Stimulated activated CD8-positive, alpha-beta memory T cell treated with anti-CD3 and anti-CD28 coated beads, Interleukin-7, amount 100 ng/mL, for 24 hours (primary cell): ENCODE data around the gene CDYL2.

ENCODE experiments used
- DNase-seq: peaks from one replicate; pipeline ENCODE4 v3.0.0-alpha.2; 2020; ENCODE audit warnings: low read depth

The CDYL2 gene

DNA sequence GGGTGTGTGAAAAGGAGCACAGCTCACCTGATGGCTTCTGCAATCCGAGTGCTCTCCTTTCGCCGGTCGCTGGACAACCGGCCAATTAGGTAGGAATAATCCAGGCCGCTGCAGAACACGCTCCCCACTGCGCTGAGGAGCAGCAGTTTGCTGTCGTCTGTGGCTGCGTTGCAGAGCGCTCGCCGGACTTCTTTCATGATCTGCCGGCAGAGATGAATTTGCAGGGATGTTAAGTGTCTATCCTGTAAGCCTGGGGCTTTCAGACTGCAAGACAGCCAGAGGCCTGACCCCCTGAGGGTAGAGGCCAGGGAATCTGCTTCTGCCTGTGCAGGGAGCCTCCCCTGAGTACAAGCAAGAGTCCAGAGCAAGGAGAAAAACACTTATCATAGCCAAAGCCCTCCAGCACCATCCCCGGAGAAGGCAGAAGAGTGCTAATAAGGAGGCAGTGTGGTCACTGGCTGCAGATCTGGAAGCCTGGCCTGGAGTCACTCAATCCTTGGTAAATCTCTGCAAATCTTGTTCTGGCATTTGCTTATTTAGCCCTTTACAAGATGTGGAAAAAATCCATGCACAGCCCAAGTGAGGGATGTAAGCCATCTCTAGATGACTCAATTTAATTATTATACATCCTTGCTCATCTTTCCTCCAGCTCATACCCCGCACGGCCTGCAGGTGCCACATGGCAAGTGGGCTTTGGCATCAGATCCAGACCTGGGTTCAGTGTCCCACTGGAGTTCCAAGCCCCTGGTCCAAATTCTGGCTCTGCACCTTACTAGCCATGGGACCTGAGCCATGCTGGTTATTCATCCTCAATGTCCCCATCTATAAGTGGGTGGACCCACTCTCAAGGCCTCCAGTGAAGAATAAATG is 183.4 kb downstream of the CDYL2 start:
- no peak for DNase-seq

DNA sequence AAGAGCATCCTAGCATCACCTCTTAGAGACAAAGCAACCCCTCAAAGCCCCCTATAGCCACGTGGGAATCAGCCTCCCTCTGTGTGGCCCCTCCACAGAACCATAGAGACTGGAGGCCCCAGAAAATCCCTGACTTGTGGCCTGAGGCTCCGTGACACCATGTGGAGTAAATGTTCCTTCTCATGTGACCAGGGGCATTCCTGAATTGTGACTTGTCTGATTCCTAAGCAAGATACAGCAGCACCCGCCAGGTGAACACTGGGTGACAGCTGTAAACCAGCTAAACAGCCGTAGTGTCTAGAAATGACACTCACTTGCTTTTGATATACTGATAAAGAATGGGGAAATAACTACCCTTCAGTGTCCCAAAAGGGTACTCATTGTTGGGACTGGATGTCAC is 184.6 kb downstream of the CDYL2 start:
- no peak for DNase-seq

DNA sequence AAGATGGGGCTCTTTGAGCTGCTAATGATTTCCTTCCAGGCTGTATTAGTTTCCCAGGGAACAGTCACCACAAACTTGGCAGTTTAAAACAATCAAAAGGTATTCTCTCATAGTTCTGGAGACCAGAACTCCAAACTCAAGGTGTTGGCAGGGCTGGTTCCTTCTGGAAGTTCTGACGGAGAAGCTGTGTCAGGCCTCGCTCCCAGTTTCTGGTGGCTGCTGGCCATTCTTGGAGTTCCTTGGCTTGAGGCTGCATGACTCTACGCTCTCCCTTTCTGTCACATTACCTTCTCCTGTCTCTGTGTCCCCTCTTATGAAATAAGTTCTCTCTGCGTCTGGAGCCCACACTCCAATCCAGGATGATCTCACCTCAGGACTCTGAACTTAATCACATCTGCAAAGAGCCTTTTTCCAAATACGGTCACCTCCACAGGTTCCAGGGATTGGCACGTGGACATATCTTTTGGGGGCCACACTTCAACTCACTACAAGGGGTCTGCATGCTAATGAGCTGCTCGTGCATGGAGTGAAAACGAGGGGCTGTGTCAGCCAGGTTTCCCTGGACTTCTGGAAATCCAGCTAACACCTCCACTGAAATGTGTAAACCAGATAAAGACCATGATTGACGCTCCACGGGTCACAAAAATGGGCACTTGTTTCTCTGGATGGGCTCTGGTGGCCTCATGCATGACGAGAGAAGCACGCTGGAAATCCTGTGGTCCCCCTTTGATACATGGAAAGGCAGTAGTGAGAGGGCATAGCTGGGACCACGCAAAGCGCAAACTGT is 185.3 kb downstream of the CDYL2 start:
- DNase-seq: no peak

DNA sequence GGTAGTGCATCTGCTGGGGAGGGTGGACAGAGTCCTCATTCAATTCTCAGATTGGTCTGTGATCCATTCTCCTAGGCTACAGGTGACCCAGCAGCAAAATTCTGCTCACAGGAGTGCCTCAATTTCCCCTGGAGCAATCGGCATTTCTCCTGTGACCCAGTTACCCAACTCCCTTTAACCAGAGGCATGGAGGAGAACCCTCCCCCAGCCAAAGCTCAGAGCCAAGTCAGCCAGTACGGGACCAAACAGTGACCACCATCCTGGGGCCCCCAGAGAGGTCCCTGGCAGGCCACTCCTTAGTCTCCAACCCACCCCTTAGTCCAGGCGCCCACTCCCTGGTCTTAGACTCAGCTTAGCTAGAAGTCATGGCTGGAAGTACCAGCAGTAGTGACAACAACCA is 188.0 kb downstream of the CDYL2 start:
- DNase-seq: no peak

DNA sequence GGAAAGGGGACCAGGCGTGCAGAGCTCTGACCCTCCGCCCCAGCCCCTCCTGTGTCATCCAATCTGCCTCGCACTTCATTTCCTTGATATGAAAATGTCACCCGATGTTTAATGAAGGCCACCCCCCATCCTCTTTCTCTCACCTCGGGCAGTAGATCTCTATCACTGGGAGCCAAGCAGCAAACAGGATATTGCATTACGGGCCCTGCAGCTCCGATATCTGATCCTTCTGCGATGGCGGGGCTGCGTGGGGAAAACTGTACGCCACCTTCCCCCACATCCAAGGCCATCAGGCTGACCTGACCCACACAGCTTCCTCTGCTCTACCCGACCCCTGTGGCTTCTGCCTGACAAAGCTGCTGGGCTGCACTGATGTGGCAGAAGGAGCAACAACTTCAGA is 188.7 kb downstream of the CDYL2 start:
- no peak for DNase-seq

DNA sequence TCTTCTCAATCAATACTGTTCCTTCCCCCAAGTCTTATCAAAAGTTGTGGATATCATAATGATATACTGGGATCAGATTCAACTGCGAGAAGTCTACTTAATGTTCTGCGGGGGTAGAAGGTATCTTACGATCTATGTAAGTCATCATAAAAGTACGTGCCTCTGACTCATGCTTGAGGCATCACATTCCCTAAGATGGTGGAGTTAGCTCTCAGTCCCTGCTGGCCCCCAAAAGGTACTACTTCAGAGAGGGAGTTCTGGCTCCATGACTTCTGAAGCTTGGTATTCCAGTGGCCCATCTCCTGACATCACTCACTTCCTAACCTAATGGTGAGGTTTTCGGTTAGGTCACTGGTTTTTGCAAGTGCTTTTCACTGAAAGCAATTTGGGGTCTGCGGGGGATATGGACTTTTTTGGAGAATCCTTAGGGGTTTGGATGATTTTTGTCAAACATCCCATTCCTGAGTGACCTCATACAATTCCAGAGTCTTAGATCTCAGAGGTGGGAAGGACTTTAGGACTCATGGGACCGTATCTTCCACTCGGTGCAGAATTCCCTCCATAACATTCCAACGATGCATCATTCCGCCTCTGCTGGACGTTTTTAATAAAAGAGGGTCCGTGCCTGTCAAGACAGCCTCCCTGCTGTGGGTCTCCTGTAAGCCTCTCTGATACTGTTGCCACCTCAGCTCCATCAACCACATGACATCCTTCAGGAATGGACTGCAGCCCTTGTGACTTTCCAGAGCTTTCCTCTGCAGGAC is 189.3 kb downstream of the CDYL2 start:
- DNase-seq: no peak

DNA sequence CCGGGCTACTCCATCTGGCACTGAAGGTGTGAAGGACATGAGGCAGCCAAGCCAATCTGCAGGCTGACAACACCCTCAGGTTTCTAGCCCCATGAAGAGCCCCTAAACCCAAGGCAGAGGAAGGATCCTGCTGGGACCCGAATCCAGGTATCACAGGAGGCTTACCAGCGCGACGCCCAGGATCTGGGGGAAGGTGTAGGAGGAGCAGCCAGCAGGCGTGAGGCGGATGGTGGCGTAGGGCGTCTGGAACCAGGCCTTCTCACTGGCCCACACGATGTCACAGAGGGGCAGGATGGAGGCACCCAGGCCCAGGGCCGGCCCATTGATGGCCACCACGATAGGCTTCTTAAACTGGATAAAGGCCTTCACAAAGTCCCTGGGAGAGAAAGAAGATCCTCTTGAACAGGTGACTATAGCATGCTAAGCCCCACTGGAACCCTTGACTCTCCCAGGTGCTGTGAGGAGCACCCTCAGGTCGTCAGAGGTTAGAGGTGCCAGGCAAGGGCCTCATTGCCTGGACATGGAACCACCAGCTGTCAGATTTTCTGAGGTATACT is 191.9 kb downstream of the CDYL2 start:
- DNase-seq: no peak

DNA sequence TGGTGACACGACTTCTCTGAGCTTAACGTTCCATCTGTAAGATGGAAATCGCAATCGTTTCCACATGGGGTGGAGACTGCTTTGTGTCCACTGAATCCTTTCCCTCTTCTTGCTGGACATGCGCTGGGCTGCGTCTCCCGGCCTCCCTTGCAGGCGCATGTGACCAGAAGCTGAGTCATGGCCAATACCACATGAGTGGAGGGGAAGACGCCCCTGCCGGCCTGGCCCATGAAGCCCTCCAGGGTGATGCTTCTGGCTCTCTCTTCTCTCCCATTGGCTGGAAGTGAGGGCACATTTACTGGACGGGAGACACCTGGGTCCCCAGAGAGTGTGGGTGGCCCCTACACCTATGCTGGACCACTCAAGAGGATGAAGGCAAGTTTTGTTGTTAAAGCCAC is 192.5 kb downstream of the CDYL2 start:
- DNase-seq: no peak

DNA sequence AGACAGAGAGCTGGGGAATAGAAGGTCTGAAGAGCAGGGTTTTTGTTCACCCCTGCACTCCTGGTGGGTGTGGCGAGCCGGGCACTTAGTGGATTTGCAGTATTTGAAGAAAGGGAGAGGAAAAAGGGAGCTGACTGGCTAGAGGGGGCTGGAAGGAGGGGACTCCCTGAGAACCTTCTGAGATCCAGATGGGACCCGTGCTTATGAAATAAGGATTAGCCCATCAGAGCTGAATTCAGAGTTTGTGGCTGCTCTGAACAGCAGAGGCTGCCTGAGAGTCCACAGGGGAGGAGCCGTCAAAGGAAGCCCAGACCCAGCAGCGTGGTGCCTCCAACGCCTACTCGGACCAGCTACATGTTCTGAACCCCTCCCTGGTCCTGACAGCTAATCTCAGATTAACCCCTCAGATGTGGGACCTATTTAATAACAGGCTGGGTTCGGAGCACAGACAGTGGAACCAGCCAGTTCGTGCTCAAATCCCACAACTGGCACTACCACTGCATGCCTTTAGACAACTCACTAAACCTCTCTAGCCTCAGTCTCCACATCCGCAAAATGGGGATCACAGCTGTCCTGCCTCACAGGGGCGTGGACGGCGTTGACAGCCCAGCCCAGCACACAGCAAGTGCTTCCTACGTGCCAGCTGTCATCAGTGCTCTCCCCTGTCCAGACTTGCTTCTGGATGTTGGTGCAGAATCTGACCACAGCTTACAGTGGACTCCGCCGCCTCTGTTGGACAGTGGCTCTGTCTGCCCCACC is 193.0 kb downstream of the CDYL2 start:
- no peak for DNase-seq

DNA sequence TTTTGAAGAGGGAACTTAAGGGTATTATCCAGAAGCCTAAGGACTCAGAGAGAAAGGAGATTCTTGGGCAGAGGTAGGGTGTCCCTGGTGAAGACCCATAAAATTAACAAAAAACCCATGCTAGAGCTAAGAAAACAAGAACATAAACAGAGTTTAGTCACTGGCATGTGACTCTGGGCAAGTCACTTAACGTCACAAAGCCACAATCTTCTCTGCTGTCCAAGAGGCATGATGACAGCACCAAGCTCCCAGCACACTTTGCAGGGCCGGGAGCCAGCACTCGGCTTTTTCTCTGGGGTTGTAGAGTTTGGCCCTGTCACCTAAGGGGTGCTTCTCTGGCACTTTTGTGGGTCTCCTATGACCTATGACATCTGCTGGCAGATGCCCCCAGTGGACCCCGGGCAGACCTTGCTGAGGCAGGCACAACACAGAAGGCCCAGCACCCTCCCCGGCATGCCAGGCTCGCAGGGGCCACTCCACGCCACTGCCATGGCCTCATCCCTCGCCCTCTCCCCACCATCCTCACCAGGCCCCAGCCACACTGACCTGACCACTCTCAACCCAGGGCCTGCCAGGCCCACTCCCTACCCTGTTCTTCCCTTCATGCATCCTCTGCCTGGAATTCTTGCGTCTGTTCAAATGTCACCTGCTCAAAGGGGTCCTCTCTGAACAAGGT is 193.8 kb downstream of the CDYL2 start:
- DNase-seq: no peak

DNA sequence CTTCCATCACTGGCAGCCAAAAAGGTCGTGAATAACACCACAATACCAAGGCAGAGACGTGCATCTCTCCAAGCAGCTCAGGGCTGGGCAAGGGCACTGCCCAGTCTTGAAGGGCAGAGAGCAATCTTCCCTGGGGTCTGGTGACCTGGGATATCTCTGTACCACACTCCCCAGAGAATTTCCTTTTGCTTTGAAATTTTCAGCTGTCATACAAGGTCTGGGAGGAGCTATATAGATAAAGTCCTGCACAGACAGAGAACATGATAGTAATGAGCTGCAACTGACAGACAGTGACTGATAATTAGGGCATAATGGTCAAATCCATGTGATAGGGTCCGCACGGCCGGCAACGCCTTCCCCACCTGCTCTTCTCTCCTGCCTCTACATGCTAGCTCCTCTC is 195.5 kb downstream of the CDYL2 start:
- DNase-seq: no peak

DNA sequence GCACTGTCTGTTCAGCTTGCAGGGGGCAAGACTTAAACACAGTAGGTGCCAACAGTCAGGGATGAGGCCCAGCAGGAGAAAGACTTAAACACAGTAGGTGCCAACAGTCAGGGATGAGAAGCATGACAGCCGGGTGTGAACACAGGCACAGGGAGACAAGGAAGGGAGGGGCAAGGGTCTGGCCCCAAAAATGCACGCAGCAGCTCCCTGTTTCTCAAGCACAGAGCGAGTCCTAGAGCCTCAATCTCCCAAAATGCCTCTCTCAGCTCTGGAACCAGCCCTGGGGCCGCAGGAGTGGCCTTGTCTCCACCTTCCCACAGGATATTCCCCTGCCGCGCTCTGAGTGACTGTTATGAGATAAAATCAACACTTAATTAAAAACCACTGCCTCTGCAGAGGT is 197.2 kb downstream of the CDYL2 start:
- no peak for DNase-seq

DNA sequence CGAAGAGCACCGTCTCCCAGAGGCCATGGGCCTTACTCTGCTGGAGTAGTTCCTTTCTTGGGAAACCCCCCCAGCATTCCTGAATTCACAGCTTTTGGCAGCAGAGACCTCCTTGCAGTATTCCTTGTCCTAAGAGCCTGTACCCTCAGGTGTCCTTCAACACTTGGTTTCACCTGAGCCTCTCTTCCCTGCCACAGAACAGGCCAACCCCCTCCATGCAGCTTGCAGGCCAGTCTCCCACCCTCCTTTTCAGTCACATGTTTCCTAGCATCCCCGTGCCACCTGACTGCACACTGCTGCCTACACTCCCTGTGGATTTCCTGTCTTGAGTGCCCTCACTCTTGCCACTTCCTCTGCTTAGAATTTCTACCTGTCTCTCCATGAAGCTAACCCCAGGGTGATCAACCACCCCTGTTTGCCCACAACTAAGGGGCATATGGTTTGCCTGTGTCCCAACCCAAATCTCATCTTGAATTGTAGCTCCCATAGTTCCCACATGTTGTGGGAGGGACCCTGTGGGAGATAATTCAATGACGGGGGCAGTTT is 198.1 kb downstream of the CDYL2 start:
- no peak for DNase-seq

DNA sequence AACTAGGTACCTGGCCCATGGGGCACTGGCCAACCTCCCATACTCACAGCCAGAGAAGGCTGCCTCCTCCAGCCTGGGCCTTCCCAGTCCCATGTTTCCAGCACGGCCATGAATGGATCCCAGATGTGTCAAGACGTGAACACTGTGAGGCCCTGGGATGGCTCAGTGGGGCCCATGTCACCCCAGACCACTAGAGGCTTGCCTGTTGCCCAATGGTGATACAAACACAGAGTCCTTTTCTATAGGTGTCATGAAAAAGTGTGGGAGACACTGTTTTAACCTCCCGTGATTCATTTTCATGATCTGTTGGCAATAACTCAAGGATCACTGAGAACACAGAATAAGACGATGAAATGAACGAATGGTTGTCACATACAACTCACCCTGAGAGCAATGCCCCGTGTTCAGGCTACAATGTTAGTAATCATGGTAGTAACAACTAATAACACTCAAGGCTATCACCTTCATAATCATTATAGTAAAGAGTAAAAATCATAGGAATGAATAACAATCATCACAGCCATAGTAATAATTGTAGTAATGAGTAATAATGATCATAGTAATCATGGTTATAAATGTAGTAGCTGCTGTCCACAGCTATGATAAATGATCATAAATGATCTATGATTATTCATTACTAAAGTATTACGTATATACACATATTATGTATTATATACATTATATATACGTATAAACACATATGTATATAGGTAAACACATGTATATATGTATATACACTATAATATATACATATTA is 199.6 kb downstream of the CDYL2 start:
- DNase-seq: no peak

DNA sequence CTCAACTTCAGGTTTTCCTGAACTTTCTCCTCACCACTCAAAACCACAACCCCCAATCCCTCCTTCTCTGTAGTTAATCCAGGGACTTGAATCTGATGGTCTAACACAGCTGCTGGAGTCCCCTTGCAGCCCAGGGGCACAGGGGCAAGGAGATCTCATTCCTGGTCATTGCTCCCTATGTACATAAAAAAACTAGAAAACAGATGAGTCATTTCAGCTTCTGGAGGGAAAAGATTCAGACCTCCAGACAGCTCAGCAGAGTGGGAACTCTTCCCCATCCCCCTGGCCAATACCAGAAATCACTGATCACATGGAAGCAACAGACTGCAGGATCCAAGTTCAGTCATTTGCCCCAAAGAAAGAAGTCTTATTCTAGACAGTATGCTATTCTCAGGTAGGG is 201.5 kb downstream of the CDYL2 start:
- no peak for DNase-seq

DNA sequence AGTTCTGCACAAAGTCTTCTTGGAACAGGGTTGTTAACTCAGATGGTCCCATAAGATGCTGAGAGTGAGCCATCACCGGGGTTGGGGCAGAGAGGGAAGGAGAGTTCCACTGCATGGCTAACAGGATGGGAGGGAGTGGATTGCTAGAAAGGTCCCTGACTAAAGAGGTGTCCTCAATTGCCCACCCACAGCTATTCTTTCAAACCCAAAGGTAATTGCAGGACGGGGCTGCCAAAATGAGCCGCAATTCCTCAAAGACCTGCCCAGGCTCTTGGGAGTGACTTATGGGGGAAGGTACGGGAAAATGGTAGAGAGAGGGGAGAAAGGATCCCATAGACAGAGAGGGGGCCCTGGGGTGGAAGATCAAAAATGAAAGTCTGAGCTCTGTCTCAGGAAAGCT is 203.2 kb downstream of the CDYL2 start:
- no peak for DNase-seq

DNA sequence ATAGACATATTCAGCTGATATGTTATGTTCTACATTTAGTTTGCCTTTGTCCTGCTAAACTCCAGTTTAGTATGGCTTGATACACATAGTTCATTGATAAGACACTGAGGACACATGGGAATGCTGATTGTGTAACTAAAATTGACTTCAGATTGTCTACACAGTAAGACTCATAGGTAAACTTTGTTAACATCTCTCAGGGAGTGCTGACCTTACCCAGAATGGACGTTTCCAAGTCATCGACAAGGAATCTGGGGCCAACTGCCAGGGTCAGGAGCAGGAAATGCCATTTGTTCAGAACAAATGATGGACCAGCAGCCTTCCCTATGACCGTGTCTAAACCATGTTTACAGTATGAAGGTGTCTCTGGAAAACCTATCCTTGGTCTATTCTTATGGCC is 204.9 kb downstream of the CDYL2 start:
- DNase-seq: no peak

DNA sequence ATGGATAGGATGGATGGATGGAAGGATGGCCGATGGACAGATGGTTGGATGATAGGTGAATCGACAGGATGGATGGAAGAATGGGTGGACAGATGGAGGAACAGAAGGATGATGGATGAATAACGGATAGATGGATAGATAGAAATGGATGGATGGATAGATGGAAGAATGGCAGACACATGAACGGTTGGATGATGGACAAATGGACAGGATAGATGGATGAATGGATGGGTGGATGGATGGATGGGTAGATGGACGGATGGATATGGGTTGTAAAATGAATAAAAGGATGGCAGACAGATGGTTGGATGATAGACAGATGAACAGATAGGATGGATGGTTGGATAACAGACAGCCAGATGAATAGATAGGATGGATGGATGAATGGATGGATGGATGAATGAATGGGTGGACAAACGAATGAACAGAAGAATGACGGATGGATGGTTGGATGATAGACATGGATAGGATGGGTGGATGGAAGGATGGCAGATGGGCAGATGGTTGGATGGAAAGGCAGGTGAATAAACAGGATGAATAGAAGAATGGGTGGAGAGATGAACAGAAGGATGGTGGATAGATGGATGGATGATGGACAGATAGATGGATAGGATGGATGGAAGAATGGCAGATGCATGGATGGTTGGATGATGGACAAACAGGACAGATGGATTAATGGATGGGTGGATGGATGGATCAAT is 207.7 kb downstream of the CDYL2 start:
- DNase-seq: no peak

DNA sequence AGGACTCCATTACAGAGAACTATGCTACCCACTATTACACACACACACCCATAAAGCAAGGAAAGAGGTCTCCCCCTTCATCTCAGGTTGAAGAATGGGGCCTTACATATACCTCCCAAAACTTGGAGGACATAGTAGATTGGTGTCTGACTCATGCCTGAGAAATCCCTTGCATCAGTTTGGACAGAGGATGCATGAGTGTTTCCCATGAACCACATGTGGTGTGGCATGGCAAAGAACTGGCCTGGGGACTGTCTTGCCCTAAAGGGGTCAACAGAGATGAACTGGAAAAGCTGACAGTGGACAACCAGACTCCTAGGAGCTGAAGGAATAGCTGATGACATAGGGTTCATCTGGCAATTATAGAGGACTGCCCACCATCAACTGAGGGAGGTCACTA is 209.6 kb downstream of the CDYL2 start:
- DNase-seq: no peak
